IMR-90 (cell line): ENCODE results near the gene HACD4. TPM values are rescaled to one million over a fixed set of nuclear protein-coding genes. Genes with fewer than 3 reads are reported as not detected.

Experiments used
- ATAC-seq: fragments of 200-7000 bp; cut with Tn5 transposase; 2 replicates; pipeline ENCODE4 v1.9.1; 2020; ENCODE audit warnings: low read depth, mild to moderate bottlenecking, moderate library complexity
- BruUV-seq: library from RNA; stranded (reverse); fragments of 400-500 nt; replicated peaks from 2 replicates; lab custom pipeline; 2021; lab: Mats Ljungman, UMichigan
- CTCF ChIA-PET: fragments of 300-600 bp; formaldehyde crosslinking; extraction: SDS; loops from one replicate; lab custom pipeline; 2021; ENCODE audit warnings: antibody characterized with exemption; lab: Yijun Ruan, JAX
- POLR2A ChIA-PET: fragments of 300-600 bp; sonication (Branson Sonifier 250); formaldehyde crosslinking; loops from one replicate; lab custom pipeline; 2022; ENCODE audit warnings: antibody characterized with exemption; ENCODE audit not compliant: unreplicated experiment; lab: Charles Lee
- DNase-seq: peaks from one replicate; pipeline ENCODE4 v3.0.0; 2013
- H2AFZ ChIP-seq: replicated peaks from 2 replicates; pipeline ENCODE3; 2013; ENCODE audit warnings: low read length, mild to moderate bottlenecking; ENCODE audit not compliant: poor library complexity
- H2AK5ac ChIP-seq: 2 replicates; pipeline ENCODE4 v1.6.1; 2013; ENCODE audit warnings: low read depth, low read length, inconsistent platforms
- H2AK9ac ChIP-seq: replicated peaks from 2 replicates; pipeline ENCODE3; 2013; ENCODE audit warnings: mild to moderate bottlenecking, low read depth, low read length, moderate library complexity; ENCODE audit not compliant: poor library complexity
- H2BK120ac ChIP-seq: 2 replicates; pipeline ENCODE4 v1.6.1; 2013; ENCODE audit warnings: low read depth, low read length, inconsistent platforms
- H2BK15ac ChIP-seq: 3 replicates; pipeline ENCODE4 v1.6.1; 2013; ENCODE audit warnings: low read depth, low read length, inconsistent platforms
- H2BK20ac ChIP-seq: 2 replicates; pipeline ENCODE4 v1.6.1; 2013; ENCODE audit warnings: low read depth, mild to moderate bottlenecking, inconsistent platforms, low read length, moderate library complexity
- H2BK5ac ChIP-seq: 2 replicates; pipeline ENCODE4 v1.6.1; 2013; ENCODE audit warnings: mild to moderate bottlenecking, low read depth, low read length, inconsistent platforms; ENCODE audit not compliant: poor library complexity, severe bottlenecking
- H3K14ac ChIP-seq: replicated peaks from 2 replicates; pipeline ENCODE4 v1.6.1; 2013; ENCODE audit warnings: low read depth, low read length, inconsistent platforms
- H3K18ac ChIP-seq: 2 replicates; pipeline ENCODE4 v1.6.1; 2013; ENCODE audit warnings: low read depth, low read length, control low read depth
- H3K23ac ChIP-seq: 2 replicates; pipeline ENCODE4 v1.6.1; 2013; ENCODE audit warnings: low read depth, low read length, inconsistent platforms
- H3K27ac ChIP-seq: 2 replicates; pipeline ENCODE4 v1.5.1; 2013; ENCODE audit warnings: mild to moderate bottlenecking, control low read depth, low read length; ENCODE audit not compliant: insufficient read depth
- H3K27me3 ChIP-seq: 2 replicates; pipeline ENCODE4 v1.6.1; 2013; ENCODE audit warnings: low read length; ENCODE audit not compliant: control insufficient read depth, insufficient read depth
- H3K36me3 ChIP-seq: 2 replicates; pipeline ENCODE4 v1.6.1; 2013; ENCODE audit warnings: low read length, mixed read lengths; ENCODE audit not compliant: control insufficient read depth, insufficient read depth
- H3K4ac ChIP-seq: 2 replicates; pipeline ENCODE4 v1.6.1; 2013; ENCODE audit warnings: low read depth, low read length, inconsistent platforms
- H3K4me1 ChIP-seq: 2 replicates; pipeline ENCODE4 v1.6.1; 2013; ENCODE audit warnings: low read length, mixed read lengths; ENCODE audit not compliant: control insufficient read depth, insufficient read depth
- H3K4me2 ChIP-seq: 2 replicates; pipeline ENCODE4 v1.6.1; 2013; ENCODE audit warnings: low read depth, mild to moderate bottlenecking, control low read depth, low read length, moderate library complexity
- H3K4me3 ChIP-seq: 2 replicates; pipeline ENCODE4 v1.5.1; 2013; ENCODE audit warnings: low read depth, mild to moderate bottlenecking, control low read depth, low read length, moderate library complexity; ENCODE audit not compliant: insufficient read depth
- H3K56ac ChIP-seq: 2 replicates; pipeline ENCODE4 v1.6.1; 2013; ENCODE audit warnings: low read length, inconsistent platforms; ENCODE audit not compliant: insufficient read depth; ENCODE audit errors: extremely low read depth
- H3K79me1 ChIP-seq, 2 experiments: 2 replicates each; pipeline ENCODE4 v1.6.1; 2013; ENCODE audit warnings: low read length in 2 of 2, inconsistent platforms in 1 of 2, low read depth in 1 of 2
- H3K9ac ChIP-seq: 2 replicates; pipeline ENCODE4 v1.6.1; 2013; ENCODE audit warnings: low read depth, low read length, control low read depth
- H3K9me1 ChIP-seq: 2 replicates; pipeline ENCODE4 v1.6.1; 2013; ENCODE audit warnings: low read length, inconsistent platforms; ENCODE audit not compliant: insufficient read depth
- H3K9me3 ChIP-seq: 2 replicates; pipeline ENCODE4 v1.6.1; 2013; ENCODE audit warnings: low read length; ENCODE audit not compliant: control insufficient read depth, insufficient read depth
- H4K20me1 ChIP-seq: 2 replicates; pipeline ENCODE4 v1.6.1; 2013; ENCODE audit warnings: low read length, inconsistent platforms; ENCODE audit not compliant: insufficient read depth
- H4K5ac ChIP-seq: 2 replicates; pipeline ENCODE4 v1.6.1; 2013; ENCODE audit warnings: mild to moderate bottlenecking, low read depth, low read length, control low read depth
- H4K8ac ChIP-seq, 2 experiments: 2 replicates each; pipeline ENCODE4 v1.6.1; 2013; ENCODE audit warnings: low read depth in 2 of 2, low read length in 2 of 2, control low read depth in 1 of 2, inconsistent platforms in 1 of 2
- H4K91ac ChIP-seq: 2 replicates; pipeline ENCODE4 v1.6.1; 2013; ENCODE audit warnings: low read depth, low read length, inconsistent platforms; ENCODE audit not compliant: insufficient read depth
- BHLHE40 ChIP-seq: fragments of 150-350 bp; IDR thresholded peaks from 2 replicates; pipeline ENCODE4 v1.6.1; 2016; ENCODE audit warnings: mild to moderate bottlenecking, low read depth, low read length
- CEBPB ChIP-seq: IDR thresholded peaks from 2 replicates; pipeline ENCODE4 v1.6.1; 2012; ENCODE audit warnings: low read depth, low read length, improper control_type of control experiment
- CHD1 ChIP-seq: IDR thresholded peaks from 2 replicates; pipeline ENCODE4 v1.6.1; 2012; ENCODE audit warnings: low read depth, low read length, improper control_type of control experiment
- CTCF ChIP-seq: conservative IDR thresholded peaks from 2 replicates; pipeline ENCODE4 v1.5.1; 2012; ENCODE audit warnings: mild to moderate bottlenecking, low read depth, low read length, improper control_type of control experiment
- ELK1 ChIP-seq: fragments of 150-350 bp; IDR thresholded peaks from 2 replicates; pipeline ENCODE4 v1.6.1; 2016; ENCODE audit warnings: low read depth, mild to moderate bottlenecking, low read length, moderate library complexity, borderline replicate concordance
- FOS ChIP-seq: fragments of 150-350 bp; IDR thresholded peaks from 2 replicates; pipeline ENCODE4 v1.6.1; 2016; ENCODE audit warnings: low read depth, low read length
- MAFK ChIP-seq: IDR thresholded peaks from 2 replicates; pipeline ENCODE4 v1.6.1; 2012; ENCODE audit warnings: low read depth, low read length, improper control_type of control experiment
- MAZ ChIP-seq: IDR thresholded peaks from 2 replicates; pipeline ENCODE4 v1.6.1; 2012; ENCODE audit warnings: low read depth, mild to moderate bottlenecking, low read length, improper control_type of control experiment, moderate library complexity, borderline replicate concordance
- MXI1 ChIP-seq: IDR thresholded peaks from 2 replicates; pipeline ENCODE4 v1.6.1; 2012; ENCODE audit warnings: low read depth, mild to moderate bottlenecking, low read length, moderate library complexity, borderline replicate concordance
- NFE2L2 ChIP-seq: fragments of 150-350 bp; IDR thresholded peaks from 2 replicates; pipeline ENCODE4 v1.6.1; 2016; ENCODE audit warnings: low read depth, mild to moderate bottlenecking, low read length
- POLR2A ChIP-seq: IDR thresholded peaks from 2 replicates; pipeline ENCODE4 v1.6.1; 2012; ENCODE audit warnings: mild to moderate bottlenecking, low read depth, low read length
- RAD21 ChIP-seq: IDR thresholded peaks from 2 replicates; pipeline ENCODE4 v1.6.1; 2012; ENCODE audit warnings: low read length, improper control_type of control experiment
- RCOR1 ChIP-seq: IDR thresholded peaks from 2 replicates; pipeline ENCODE4 v1.6.1; 2012; ENCODE audit warnings: mild to moderate bottlenecking, low read length, improper control_type of control experiment; ENCODE audit not compliant: insufficient replicate concordance
- RFX5 ChIP-seq: IDR thresholded peaks from 2 replicates; pipeline ENCODE4 v1.8.0; 2012; ENCODE audit warnings: low read depth, mild to moderate bottlenecking, low read length, moderate library complexity
- SMC3 ChIP-seq: fragments of 150-350 bp; IDR thresholded peaks from 2 replicates; pipeline ENCODE4 v1.6.1; 2016; ENCODE audit warnings: low read depth, mild to moderate bottlenecking, antibody characterized with exemption, low read length, moderate library complexity
- USF2 ChIP-seq: fragments of 150-350 bp; IDR thresholded peaks from 2 replicates; pipeline ENCODE4 v1.6.1; 2017; ENCODE audit warnings: mild to moderate bottlenecking, antibody characterized with exemption, low read length, low read depth
- WGBS, 2 experiments: methylation state at CpG; one replicate each; pipeline versions ENCODE4 v1.1.5 to v1.1.7; 2013; ENCODE audit warnings: missing lambda C conversion rate in 2 of 2; ENCODE audit not compliant: insufficient read length in 1 of 2; ENCODE audit errors: extremely low coverage in 2 of 2; 5-methylcytosine and 5-hydroxymethylcytosine counted together
- dilution Hi-C: fragments of 300-500 bp; cut with HindIII; formaldehyde crosslinking; loops from one replicate; pipeline ENCODE4 v1.14.3; 2018; ENCODE audit warnings: low sequenced_read_pairs; ENCODE audit not compliant: unreplicated experiment
- in situ Hi-C: fragments of 300-500 bp; cut with MboI; formaldehyde crosslinking; loops from 3 replicates; pipeline ENCODE4 v1.14.3; 2019; ENCODE audit warnings: low sequenced_read_pairs, inconsistent platforms, mixed read lengths
- intact Hi-C: fragments of 100-400 bp; cut with micrococcal nuclease; formaldehyde crosslinking; loops from 2 replicates; pipeline ENCODE4 v1.10.0; 2022
- polyA plus RNA-seq, 3 experiments: library from polyadenylated mRNA; depleted of rRNA; stranded (reverse); fragments of >200 nt; gene quantifications; 2 replicates each; pipeline ENCODE4 v1.2.3, GENCODE V29; 2012; ENCODE audit warnings: low replicate concordance in 1 of 3
- total RNA-seq: library from RNA; depleted of rRNA; stranded (reverse); fragments of >200 nt; gene quantifications from 2 replicates; pipeline ENCODE4 v1.2.3, GENCODE V29; 2012

The HACD4 gene
- total and polyA plus RNA-seq, 2 of the 4 experiments (the other 2 are of a cell fraction), result 1.9 to 2.2 TPM

GRCh38 chr9:21075484-21075883 is 44.0 kb upstream of the HACD4 start:
- Histone ChIP-seq H3K23ac (no peak overlapping the region), H3K4me2 (no peak overlapping the region), H4K20me1 (no peaks in the 10 kb centered on the region), H2AK5ac (no peak overlapping the region), H3K18ac (no peak overlapping the region), H3K9me1 (no peaks in the 10 kb centered on the region), H3K4ac (no peak overlapping the region), H3K14ac (no peak overlapping the region), H3K79me1 (no peaks in the 10 kb centered on the region), H3K27ac (no peak overlapping the region), H3K9ac (no peak overlapping the region), H3K4me1 (no peaks in the 10 kb centered on the region), H2BK120ac (no peak overlapping the region), H4K5ac (no peak overlapping the region), H2BK15ac (no peak overlapping the region), H2BK20ac (no peak overlapping the region), H2AK9ac (no peak overlapping the region), H3K27me3 (no peaks in the 10 kb centered on the region; the same call in 1 of the 2 replicates), H4K8ac (no peak overlapping the region), H4K91ac (no peak overlapping the region), H3K9me3 (no peaks in the 10 kb centered on the region), H3K36me3 (no peaks in the 10 kb centered on the region), H3K4me3 (no peak overlapping the region), H2AFZ (no peak overlapping the region), H3K56ac (no peak overlapping the region), H2BK5ac (no peak overlapping the region)
- in situ Hi-C loops (no loop called here), dilution Hi-C loops (no loop called here), intact Hi-C loops (no loop called here)
- WGBS, 2 experiments, result no CpG with 5 or more reads among the region's 3 CpGs
- ChIA-PET POLR2A (no interaction called here), CTCF (no interaction called here)
- ATAC-seq (no peak), DNase-seq (no peak)
- no TSS peak for BruUV-seq
- TF ChIP-seq RFX5, result no peak
- TF ChIP-seq CTCF, result no peak
- no peak for TF ChIP-seq MAZ
- no peak for TF ChIP-seq USF2
- no peak for TF ChIP-seq RCOR1
- TF ChIP-seq CEBPB, result no peak
- no peak for TF ChIP-seq CHD1
- no peak for TF ChIP-seq BHLHE40
- no peak for TF ChIP-seq RAD21
- TF ChIP-seq MXI1, result no peak
- no peak for TF ChIP-seq NFE2L2
- TF ChIP-seq ELK1, result no peak
- TF ChIP-seq MAFK, result no peak
- no peak for TF ChIP-seq SMC3
- TF ChIP-seq FOS, result no peak
- TF ChIP-seq POLR2A, result no peak
